Middle frontal gyrus (tissue), 1 donor: ENCODE results near the gene NFRKB.

Experiments
- DNase-seq: peaks from one replicate; pipeline ENCODE4 v3.0.0-alpha.2; 2015; ENCODE audit warnings: low spot score; ENCODE audit errors: extremely low spot score

Gene NFRKB

GRCh38 chr11:129846508-129847335 is 48.7 kb downstream of the NFRKB start:
- no peak for DNase-seq
